Endodermal cell (in vitro differentiated cells): Measurements from ENCODE around the gene PLCB1. TPM values are rescaled to one million over a fixed set of nuclear protein-coding genes. Genes with fewer than 3 reads are reported as not detected.

Experiments
- DNase-seq: peaks from one replicate; pipeline ENCODE4 v3.0.0-alpha.2; 2017
- H3K27ac ChIP-seq: 2 replicates; pipeline ENCODE4 v1.5.1; 2013; ENCODE audit warnings: mild to moderate bottlenecking, low read depth, low read length, moderate library complexity
- H3K27me3 ChIP-seq: 2 replicates; pipeline ENCODE4 v1.6.1; 2013; ENCODE audit warnings: mild to moderate bottlenecking, low read length, moderate library complexity; ENCODE audit not compliant: insufficient read depth, control insufficient read depth, poor library complexity, severe bottlenecking
- H3K36me3 ChIP-seq: 2 replicates; pipeline ENCODE4 v1.7.0; 2013; ENCODE audit warnings: mild to moderate bottlenecking, low read length, moderate library complexity; ENCODE audit not compliant: control insufficient read depth, insufficient read depth
- H3K4me1 ChIP-seq: one replicate; pipeline ENCODE4 v1.7.0; 2013; ENCODE audit warnings: low read length; ENCODE audit not compliant: control insufficient read depth, insufficient read depth
- H3K4me3 ChIP-seq: 2 replicates; pipeline ENCODE4 v1.5.1; 2013; ENCODE audit warnings: mild to moderate bottlenecking, low read length, moderate library complexity
- H3K9ac ChIP-seq: 2 replicates; pipeline ENCODE4 v1.6.1; 2013; ENCODE audit warnings: mild to moderate bottlenecking, low read length, moderate library complexity; ENCODE audit not compliant: poor library complexity, severe bottlenecking; ENCODE audit errors: extremely low read depth
- H3K9me3 ChIP-seq: 2 replicates; pipeline ENCODE4 v1.6.1; 2013; ENCODE audit warnings: mild to moderate bottlenecking, low read length, moderate library complexity; ENCODE audit not compliant: control insufficient read depth
- H3K27ac Mint-ChIP-seq: 2 replicates; pipeline ENCODE4 v1.8.0; 2020; ENCODE audit warnings: mixed read lengths
- H3K27me3 Mint-ChIP-seq: 2 replicates; pipeline ENCODE4 v1.8.0; 2021; ENCODE audit warnings: mild to moderate bottlenecking, mixed read lengths; ENCODE audit not compliant: insufficient read depth
- H3K36me3 Mint-ChIP-seq: 2 replicates; pipeline ENCODE4 v1.8.0; 2020; ENCODE audit warnings: low read depth, mixed read lengths
- H3K4me1 Mint-ChIP-seq: 2 replicates; pipeline ENCODE4 v1.8.0; 2020; ENCODE audit warnings: mixed read lengths
- H3K4me3 Mint-ChIP-seq: 2 replicates; pipeline ENCODE4 v1.8.0; 2020; ENCODE audit warnings: mild to moderate bottlenecking, moderate library complexity, mixed read lengths
- H3K9me3 Mint-ChIP-seq: 2 replicates; pipeline ENCODE4 v1.8.0; 2020; ENCODE audit warnings: mild to moderate bottlenecking, mixed read lengths
- WGBS, 2 experiments: methylation state at CpG; one replicate each; pipeline versions ENCODE4 v1.1.5 to v1.1.7; 2013; ENCODE audit warnings: missing lambda C conversion rate in 2 of 2, mixed read lengths in 1 of 2; ENCODE audit not compliant: insufficient coverage in 1 of 2, insufficient read length in 1 of 2; 5-methylcytosine and 5-hydroxymethylcytosine counted together
- total RNA-seq, 2 donors: library from RNA; stranded (reverse); fragmentation: NEBNext Ultra II Directional in 1 of 2; extraction: Animal tissue kit (Norgen Biotek cat#: 25700) in 1 of 2; gene quantifications; 2 replicates in 1 of 2; 3 replicates in 1 of 2; pipeline ENCODE4 v1.2.1, GENCODE V29; 2021
- TF ChIP-seq, protein P1 (sequence below): fragments of 200-600 bp; sonication (generic); conservative IDR thresholded peaks from 2 replicates; pipeline ENCODE4 v1.5.0; 2021; ENCODE audit warnings: antibody characterized with exemption, mild to moderate bottlenecking

Gene PLCB1
- total RNA-seq, 2 donors from 2014 or later: 15.3 to 16.5 TPM

DNA sequence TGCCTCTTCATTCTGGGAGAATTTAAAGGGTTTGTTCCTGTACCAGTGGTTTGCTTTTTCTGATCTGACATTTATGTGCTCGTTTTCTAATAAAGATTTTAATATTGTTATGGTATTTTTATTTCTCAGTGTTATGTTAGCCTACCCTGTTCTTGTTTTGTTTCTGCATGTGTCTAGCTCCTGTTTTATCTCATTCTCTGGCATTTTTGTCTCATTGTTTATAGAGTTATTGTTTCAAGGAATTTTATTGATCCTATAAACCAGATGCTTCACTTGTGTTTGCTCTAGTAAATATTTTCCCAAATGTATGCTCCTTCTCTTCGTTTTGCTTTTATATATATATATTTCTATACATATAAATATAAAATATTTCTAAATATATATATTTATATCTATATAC is 152.8 kb downstream of the PLCB1 start:
- H3K27me3 ChIP-seq: no peaks in the 10 kb centered on the region
- TF ChIP-seq, protein P1, sequence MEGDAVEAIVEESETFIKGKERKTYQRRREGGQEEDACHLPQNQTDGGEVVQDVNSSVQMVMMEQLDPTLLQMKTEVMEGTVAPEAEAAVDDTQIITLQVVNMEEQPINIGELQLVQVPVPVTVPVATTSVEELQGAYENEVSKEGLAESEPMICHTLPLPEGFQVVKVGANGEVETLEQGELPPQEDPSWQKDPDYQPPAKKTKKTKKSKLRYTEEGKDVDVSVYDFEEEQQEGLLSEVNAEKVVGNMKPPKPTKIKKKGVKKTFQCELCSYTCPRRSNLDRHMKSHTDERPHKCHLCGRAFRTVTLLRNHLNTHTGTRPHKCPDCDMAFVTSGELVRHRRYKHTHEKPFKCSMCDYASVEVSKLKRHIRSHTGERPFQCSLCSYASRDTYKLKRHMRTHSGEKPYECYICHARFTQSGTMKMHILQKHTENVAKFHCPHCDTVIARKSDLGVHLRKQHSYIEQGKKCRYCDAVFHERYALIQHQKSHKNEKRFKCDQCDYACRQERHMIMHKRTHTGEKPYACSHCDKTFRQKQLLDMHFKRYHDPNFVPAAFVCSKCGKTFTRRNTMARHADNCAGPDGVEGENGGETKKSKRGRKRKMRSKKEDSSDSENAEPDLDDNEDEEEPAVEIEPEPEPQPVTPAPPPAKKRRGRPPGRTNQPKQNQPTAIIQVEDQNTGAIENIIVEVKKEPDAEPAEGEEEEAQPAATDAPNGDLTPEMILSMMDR: no peak
- H3K36me3 Mint-ChIP-seq: no peaks in the 10 kb centered on the region
- H3K9me3 Mint-ChIP-seq: no peaks in the 10 kb centered on the region
- H3K9ac ChIP-seq: no peak overlapping the region
- no peaks in the 10 kb centered on the region for H3K4me1 Mint-ChIP-seq
- H3K4me1 ChIP-seq: peaks cover 6% of the 10 kb centered on the region
- no peaks in the 10 kb centered on the region for H3K27me3 Mint-ChIP-seq
- H3K27ac Mint-ChIP-seq: no peak overlapping the region
- H3K27ac ChIP-seq: no peak overlapping the region
- H3K9me3 ChIP-seq: no peaks in the 10 kb centered on the region
- no peak for DNase-seq
- no peak overlapping the region for H3K4me3 Mint-ChIP-seq
- H3K36me3 ChIP-seq: no peaks in the 10 kb centered on the region
- WGBS, 2 experiments: 100% methylated on average over 1 of the region's 2 CpGs; no CpG with 5 or more reads in 1 of the 2 experiments
- H3K4me3 ChIP-seq: no peak overlapping the region

GRCh38 chr20:8287340-8287739 is 155.3 kb downstream of the PLCB1 start:
- no peaks in the 10 kb centered on the region for H3K9me3 Mint-ChIP-seq
- no peaks in the 10 kb centered on the region for H3K36me3 Mint-ChIP-seq
- no peaks in the 10 kb centered on the region for H3K27me3 ChIP-seq
- TF ChIP-seq, protein P1: no peak
- H3K36me3 ChIP-seq: no peaks in the 10 kb centered on the region
- no peaks in the 10 kb centered on the region for H3K27me3 Mint-ChIP-seq
- no peak overlapping the region for H3K27ac Mint-ChIP-seq
- no peak overlapping the region for H3K27ac ChIP-seq
- H3K4me1 ChIP-seq: peaks cover 6% of the 10 kb centered on the region
- H3K9ac ChIP-seq: no peak overlapping the region
- 79 to 89% methylated on average over 4 of the region's 5 CpGs for WGBS, 2 experiments
- no peak for DNase-seq
- no peaks in the 10 kb centered on the region for H3K9me3 ChIP-seq
- H3K4me3 ChIP-seq: no peak overlapping the region
- H3K4me1 Mint-ChIP-seq: no peaks in the 10 kb centered on the region
- no peak overlapping the region for H3K4me3 Mint-ChIP-seq

- H3K9me3 Mint-ChIP-seq: no peaks in the 10 kb centered on the region
- H3K4me3 ChIP-seq: no peak overlapping the region
- H3K27ac ChIP-seq: no peak overlapping the region
- H3K36me3 Mint-ChIP-seq: no peaks in the 10 kb centered on the region
- H3K9me3 ChIP-seq: no peaks in the 10 kb centered on the region
- peaks cover 6% of the 10 kb centered on the region for H3K4me1 ChIP-seq
- no peak overlapping the region for H3K27ac Mint-ChIP-seq
- no peak for DNase-seq
- no peak overlapping the region for H3K4me3 Mint-ChIP-seq
- no peaks in the 10 kb centered on the region for H3K27me3 Mint-ChIP-seq
- WGBS, 2 experiments: 86% methylated on average over 1 of the region's 1 CpG; no CpG with 5 or more reads in 1 of the 2 experiments
- no peaks in the 10 kb centered on the region for H3K4me1 Mint-ChIP-seq
- no peaks in the 10 kb centered on the region for H3K27me3 ChIP-seq
- no peaks in the 10 kb centered on the region for H3K36me3 ChIP-seq
- TF ChIP-seq, protein P1: no peak
- H3K9ac ChIP-seq: no peak overlapping the region
Observed at GRCh38 chr20:8291200-8291599, 159.1 kb downstream of the PLCB1 start.
